Measurements from ENCODE around the gene SLC38A1.
"Not testable (repeated sequence)": the region's sequence is repeated elsewhere in the genome, so short reads cannot be mapped to it uniquely, and the experiment has no call there.

SLC38A1 gene

GRCh38 chr12:46268583-46269428 is at the start of gene SLC38A1:
Gene SLC38A1, minus strand, starts transcription at chr12:46269043. Its CDS starts 29,243 bp downstream, at chr12:46239800.
- peak; percentile 37 to 69 for DNase-seq

DNA sequence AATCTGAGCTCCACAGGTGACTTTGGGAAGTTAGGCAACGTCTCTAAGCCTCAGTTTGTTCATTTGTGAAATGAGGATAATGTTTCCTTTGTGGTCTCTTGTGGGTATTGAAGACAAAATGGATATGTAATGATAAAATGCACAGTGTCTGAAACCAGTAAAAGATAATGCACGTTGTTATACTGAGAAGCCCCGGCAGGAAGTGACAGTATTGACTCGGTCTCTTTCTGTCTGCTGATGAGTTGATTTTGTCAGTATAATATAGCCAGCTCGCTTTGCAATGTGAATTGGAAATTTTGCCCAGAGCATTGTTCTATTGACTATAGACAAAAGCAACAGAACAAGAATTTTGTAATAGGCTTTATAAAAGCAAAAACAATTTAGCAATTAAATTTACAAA is 49.2 kb upstream of the SLC38A1 start:
- no peak for DNase-seq

- DNase-seq = no peak
Observed at GRCh38 chr12:46304070-46304469, 35.2 kb upstream of the SLC38A1 start.

DNA sequence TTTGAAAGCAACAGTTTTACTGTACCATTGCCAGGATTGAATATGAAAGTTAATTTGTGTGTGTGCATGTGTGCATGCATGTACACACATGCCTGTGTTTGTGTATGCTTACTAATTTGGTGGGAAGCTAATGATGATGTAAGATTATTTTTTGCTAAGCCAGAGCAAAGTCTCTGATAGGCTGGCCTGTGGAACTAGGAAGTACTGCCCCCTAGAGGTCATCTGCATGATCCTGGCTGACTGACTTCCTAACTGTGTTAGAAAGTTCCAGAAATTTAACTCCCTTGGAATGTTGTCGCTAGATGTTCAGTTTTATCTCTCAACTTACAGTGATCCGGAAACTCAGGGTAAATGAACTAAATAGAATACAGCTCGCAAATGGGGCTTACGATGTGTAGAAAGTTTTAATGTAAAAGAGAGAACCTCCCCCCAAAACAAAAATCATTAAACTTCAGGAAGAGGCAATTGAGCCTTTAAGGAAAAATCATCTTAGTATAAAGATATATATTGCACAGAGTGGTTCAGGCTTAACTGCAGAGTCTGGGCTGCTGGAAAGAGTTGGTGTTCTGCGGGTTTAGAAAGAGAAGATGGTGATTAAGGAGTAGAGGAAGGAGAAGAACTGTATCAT is 34.3 kb upstream of the SLC38A1 start:
- DNase-seq = no peak

DNA sequence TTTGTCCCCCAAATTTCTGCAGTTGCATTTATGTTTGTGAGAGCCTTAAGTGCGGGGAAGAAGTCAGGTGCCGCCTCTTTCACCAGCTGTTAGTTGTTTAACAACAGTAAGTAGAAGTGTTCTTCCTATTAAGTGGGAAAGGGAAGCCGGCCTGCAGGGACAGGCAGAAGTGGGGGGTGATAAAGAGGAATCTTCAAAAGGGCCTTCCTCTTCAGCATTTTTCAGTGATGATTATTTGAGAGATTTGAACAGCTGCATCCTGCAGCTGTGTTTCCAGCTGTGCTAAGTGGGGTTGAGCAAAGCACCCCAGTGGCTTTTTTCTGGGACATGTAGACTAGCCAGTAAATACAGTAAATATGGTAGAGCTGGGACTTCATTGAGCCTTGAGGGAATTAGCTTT is 32.1 kb upstream of the SLC38A1 start:
- DNase-seq = no peak

GRCh38 chr12:46299851-46300250 is 31.0 kb upstream of the SLC38A1 start:
- no peak for DNase-seq

DNA sequence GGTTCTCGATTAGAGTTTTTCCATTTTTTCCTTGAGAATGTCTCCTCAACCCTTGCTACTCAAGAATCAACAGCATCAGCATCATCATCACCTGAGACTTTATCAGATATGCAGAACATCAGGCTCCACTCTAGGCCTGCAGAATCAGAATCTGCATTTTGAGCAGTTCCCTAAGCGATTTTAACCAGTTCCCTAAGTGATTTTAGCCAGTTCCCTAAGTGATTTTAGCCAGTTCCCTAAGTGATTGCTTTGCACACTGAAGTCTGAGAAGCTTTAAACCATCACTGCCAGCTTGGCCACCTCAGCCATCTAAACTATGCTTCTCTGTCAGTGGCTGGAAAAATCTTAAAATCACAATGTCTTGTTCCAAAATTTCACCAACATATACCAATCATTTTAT is 29.4 kb upstream of the SLC38A1 start:
- no peak for DNase-seq

GRCh38 chr12:46296822-46297221 is 28.0 kb upstream of the SLC38A1 start:
- no peak for DNase-seq

- DNase-seq = no peak
Observed at GRCh38 chr12:46292754-46293402, 24.0 kb upstream of the SLC38A1 start.

- not testable (repeated sequence) for DNase-seq
Observed at GRCh38 chr12:46291953-46292352, 23.1 kb upstream of the SLC38A1 start.

GRCh38 chr12:46285177-46285576 is 16.3 kb upstream of the SLC38A1 start:
- not testable (repeated sequence) for DNase-seq

DNA sequence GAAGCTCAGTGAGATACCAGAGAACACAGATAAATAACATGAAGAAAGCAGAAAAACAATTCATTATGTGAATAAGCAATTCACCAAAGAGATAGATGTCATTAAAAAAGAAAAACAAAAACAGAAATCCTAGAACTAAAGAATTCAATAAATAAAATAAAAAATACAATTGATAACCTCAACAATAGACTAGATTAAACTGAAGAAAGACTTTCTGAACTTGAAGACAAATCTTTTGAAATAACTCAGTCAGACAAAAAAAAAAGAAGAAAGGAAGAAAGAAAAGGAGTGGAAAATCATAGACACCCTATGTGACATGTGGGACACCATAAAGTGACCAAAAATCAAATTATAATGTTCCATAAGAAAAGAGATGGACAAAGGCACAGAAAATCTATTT is 14.0 kb upstream of the SLC38A1 start:
- no peak for DNase-seq

GRCh38 chr12:46276756-46277155 is 7.9 kb upstream of the SLC38A1 start:
- DNase-seq = no peak

DNA sequence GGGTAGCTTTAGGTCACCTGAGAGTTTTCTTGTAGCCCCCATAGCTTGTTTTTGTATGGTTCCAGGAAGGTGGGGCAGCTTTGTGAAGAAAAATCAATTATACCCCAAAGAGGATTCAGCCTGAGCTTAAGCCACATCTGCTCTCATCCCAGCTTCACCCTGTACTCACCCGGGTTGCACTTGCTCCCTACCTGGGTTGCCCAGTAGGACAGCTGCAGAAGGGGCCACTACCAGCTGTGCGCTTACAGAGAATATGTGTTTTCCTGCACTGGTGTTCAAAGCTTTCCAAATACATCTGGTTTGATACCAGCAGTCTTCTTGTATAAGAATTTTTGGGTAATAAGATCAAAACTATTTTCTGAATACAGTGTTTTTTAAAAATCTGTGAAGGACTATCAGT is 3.0 kb upstream of the SLC38A1 start:
- no peak for DNase-seq

GRCh38 chr12:46269429-46270241 is 792 bp upstream of the SLC38A1 start:
- no peak for DNase-seq

DNA sequence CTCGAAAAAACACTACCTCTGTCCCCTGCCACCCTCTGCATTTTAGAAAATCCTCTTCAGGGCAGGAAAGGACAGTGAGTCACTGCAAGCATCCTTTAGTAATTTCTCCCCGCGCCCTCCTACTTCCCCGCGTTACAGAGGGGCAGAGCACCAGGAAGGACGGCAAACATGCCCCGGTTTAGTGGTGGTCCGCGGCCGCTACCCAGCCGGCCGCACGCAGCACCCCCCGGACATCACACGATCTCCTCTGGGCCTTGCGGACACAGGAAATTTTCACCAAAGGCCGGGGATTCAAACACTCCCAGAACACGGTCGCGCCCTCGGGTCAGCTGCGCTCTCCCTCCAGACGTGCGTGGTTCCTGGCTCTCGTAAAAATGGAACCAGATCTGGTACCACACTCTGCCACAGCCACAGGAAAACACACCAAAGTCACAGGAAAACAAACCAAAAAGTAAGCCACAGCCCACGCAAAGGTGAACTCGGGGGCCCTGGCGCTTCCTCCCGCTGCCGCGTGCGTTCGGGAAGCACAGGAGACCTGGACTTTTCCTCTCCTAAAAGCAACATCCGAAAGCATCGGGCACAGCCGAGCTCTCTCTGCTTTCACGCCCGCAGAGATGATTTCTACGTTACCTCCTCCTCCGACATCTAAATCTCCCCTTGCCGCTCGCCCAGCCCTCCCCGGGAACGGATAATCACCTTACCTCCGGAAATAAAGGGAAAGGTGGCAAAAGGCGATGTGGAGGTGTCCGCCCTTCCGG is 839 bp downstream of the SLC38A1 start:
- no peak for DNase-seq

DNA sequence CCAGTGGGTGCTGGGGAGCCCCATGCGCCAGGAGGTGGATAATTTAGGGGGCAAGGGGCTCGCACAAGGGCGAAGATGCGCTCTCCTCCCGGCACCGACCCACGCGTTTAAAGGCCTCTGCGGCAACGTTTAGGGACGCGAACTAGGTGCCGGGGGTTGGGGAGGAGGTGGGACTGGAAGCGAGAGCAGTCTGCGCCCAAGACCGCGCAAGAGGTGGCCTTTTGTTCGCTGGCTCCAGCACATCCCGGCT is 1.3 kb downstream of the SLC38A1 start:
- DNase-seq = no peak

DNA sequence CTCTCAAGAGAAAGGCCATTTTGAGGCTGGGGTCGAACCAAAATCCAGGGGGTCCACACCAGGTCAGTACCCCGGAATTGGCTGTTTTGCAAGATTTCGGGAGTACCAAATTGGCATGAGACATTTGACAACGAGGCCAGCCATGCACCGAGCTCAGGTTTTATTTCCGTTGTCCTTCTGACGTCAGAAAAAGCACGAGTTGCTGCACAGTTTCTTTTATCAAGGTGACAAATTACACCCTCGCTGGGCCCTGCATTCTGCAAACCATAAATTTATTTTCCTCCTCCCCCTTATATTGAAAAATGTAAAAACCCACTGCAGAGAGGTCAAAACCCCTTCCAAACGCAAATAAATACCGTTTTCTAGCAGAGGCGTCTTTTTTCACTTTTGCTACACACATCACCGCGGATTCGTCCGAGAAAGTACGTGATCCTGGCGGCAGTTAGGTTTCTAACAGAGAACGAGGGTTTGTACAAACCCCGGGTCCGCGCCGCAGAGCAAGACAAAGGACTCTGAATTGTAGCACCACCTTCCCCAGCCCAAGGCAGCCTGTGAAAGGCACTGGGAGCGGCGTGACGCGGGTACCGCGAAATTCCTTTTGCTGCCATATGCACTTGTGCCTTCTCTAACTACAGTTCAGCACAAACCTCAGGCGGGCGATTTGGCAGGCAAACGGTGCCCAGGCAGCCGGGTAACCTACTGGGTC is 1.8 kb downstream of the SLC38A1 start:
- DNase-seq = peak in 1 of 2 experiments; percentile 33

GRCh38 chr12:46266382-46266791 is 2.5 kb downstream of the SLC38A1 start:
- DNase-seq = no peak

DNA sequence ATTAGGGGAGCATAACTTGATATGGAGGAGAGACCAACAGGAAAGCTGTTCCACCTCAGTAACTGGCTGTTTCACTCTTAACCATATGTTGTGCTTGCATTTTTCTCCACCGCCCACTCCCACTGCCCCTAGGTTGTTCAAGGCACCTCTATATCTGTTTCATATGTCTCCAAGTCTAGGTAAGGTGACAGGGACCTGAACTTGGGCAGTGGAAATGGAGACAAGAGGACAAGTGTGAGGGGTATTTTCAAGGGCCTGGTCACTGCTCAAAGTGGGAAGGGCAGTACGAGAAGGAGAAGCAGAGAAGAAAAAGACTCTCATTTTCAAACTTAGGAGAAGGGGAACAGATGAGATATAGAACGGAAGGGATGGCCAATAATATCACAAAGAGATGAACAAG is 3.1 kb downstream of the SLC38A1 start:
- no peak for DNase-seq

- no peak for DNase-seq
Observed at GRCh38 chr12:46265102-46265501, 3.7 kb downstream of the SLC38A1 start.

- no peak for DNase-seq
Observed at GRCh38 chr12:46264057-46264456, 4.8 kb downstream of the SLC38A1 start.

Data from cerebellar nuclear complex (tissue), 1 donor.